Esophagus squamous epithelium (tissue), 5 donors: Measurements from ENCODE around the gene DACH2. TPM values are rescaled to one million over a fixed set of nuclear protein-coding genes. Genes with fewer than 3 reads are reported as not detected.
A peak's percentile ranks its signal among the peaks of the same experiment; 100 is the strongest.
"Not testable (repeated sequence)": the region's sequence is repeated elsewhere in the genome, so short reads cannot be mapped to it uniquely, and the experiment has no call there.

Experiments
- DNase-seq: peaks from one replicate; lab custom pipeline; 2025; lab: John Stamatoyannopoulos, UW
- H3K27ac ChIP-seq, 4 donors: fragments of 200-600 bp; sonication (generic); one replicate each; pipeline ENCODE4 v1.5.1; 2016 to 2019; ENCODE audit warnings: mild to moderate bottlenecking in 1 of 4
- H3K27me3 ChIP-seq, 4 donors: fragments of 200-600 bp; sonication (generic); 1 replicate in 3 of 4; 2 replicates in 1 of 4; pipeline versions ENCODE4 v1.5.1 to v1.6.0; 2017 to 2021; ENCODE audit warnings: antibody characterized with exemption in 1 of 4
- H3K36me3 ChIP-seq, 3 donors: fragments of 200-600 bp; sonication (generic); one replicate each; pipeline ENCODE4 v1.5.1; 2016 to 2019
- H3K4me1 ChIP-seq, 3 donors: fragments of 200-600 bp; sonication (generic); one replicate each; pipeline ENCODE4 v1.5.1; 2017 to 2019
- H3K4me3 ChIP-seq, 4 donors: fragments of 200-600 bp; sonication (generic); 1 replicate in 3 of 4; 2 replicates in 1 of 4; pipeline ENCODE4 v1.5.1; 2016 to 2019; ENCODE audit warnings: mild to moderate bottlenecking in 2 of 4, moderate library complexity in 1 of 4
- H3K9me3 ChIP-seq, 3 donors: fragments of 200-600 bp; sonication (generic); one replicate each; pipeline ENCODE4 v1.5.1; 2016 to 2019
- POLR2A ChIP-seq, 4 donors: fragments of 450-650 bp; IDR thresholded peaks; one replicate each; pipeline ENCODE4 v1.6.1; 2017; ENCODE audit warnings: antibody characterized with exemption in 4 of 4, mild to moderate bottlenecking in 4 of 4, moderate library complexity in 3 of 4
- WGBS, 2 donors: methylation state at CpG; one replicate each; pipeline ENCODE4 v1.1.5; 2018; 5-methylcytosine and 5-hydroxymethylcytosine counted together
- intact Hi-C: fragments of 100-400 bp; cut with DNase I; formaldehyde crosslinking; loops from one replicate; pipeline ENCODE4 v1.15.0; 2022
- total RNA-seq, 4 donors: library from RNA; depleted of rRNA; stranded (reverse); fragments of >200 nt; gene quantifications; one replicate each; pipeline ENCODE4 v1.1.0, GENCODE V29; 2016
- TF ChIP-seq, protein P1 (sequence below), 6 experiments: fragments of 450-650 bp in 4 of 6; fragments of 200-600 bp in 2 of 6; sonication (generic) in 2 of 6; IDR thresholded peaks; one replicate each; pipeline ENCODE4 v1.5.1; 2016 to 2019; ENCODE audit warnings: antibody characterized with exemption in 6 of 6, mild to moderate bottlenecking in 4 of 6, moderate library complexity in 4 of 6
- donor health status: DM: yes; HTN: yes; CAD: no.

The DACH2 gene
- total RNA-seq, 4 donors from 2014 or later, result 1.3 TPM; not detected in 3

- Histone ChIP-seq H3K36me3 (no peaks in the 10 kb centered on the region), H3K4me1 (peaks cover 0 to 12% (median 0%) of the 10 kb centered on the region in 3 donors), H3K4me3 (peak overlapping the region in 2 of 4 donors; percentile 48 to 61), H3K27ac (no peak overlapping the region), H3K27me3 (peaks cover 0 to 32% (median 0%) of the 10 kb centered on the region in 4 donors), H3K9me3 (no peaks in the 10 kb centered on the region)
- no peak for TF ChIP-seq POLR2A (IDR thresholded peaks at IDR 0.05)
- TF ChIP-seq, protein P1, sequence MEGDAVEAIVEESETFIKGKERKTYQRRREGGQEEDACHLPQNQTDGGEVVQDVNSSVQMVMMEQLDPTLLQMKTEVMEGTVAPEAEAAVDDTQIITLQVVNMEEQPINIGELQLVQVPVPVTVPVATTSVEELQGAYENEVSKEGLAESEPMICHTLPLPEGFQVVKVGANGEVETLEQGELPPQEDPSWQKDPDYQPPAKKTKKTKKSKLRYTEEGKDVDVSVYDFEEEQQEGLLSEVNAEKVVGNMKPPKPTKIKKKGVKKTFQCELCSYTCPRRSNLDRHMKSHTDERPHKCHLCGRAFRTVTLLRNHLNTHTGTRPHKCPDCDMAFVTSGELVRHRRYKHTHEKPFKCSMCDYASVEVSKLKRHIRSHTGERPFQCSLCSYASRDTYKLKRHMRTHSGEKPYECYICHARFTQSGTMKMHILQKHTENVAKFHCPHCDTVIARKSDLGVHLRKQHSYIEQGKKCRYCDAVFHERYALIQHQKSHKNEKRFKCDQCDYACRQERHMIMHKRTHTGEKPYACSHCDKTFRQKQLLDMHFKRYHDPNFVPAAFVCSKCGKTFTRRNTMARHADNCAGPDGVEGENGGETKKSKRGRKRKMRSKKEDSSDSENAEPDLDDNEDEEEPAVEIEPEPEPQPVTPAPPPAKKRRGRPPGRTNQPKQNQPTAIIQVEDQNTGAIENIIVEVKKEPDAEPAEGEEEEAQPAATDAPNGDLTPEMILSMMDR (IDR thresholded peaks at IDR 0.05), result no peak
- WGBS, 2 donors, result 6 to 35% methylated on average over 6 to 11 of the region's 11 CpGs
- no peak for DNase-seq
- intact Hi-C loops, result no loop called here
Measured at GRCh38 chrX:86149119-86149518, 868 bp downstream of the DACH2 start.

DNA sequence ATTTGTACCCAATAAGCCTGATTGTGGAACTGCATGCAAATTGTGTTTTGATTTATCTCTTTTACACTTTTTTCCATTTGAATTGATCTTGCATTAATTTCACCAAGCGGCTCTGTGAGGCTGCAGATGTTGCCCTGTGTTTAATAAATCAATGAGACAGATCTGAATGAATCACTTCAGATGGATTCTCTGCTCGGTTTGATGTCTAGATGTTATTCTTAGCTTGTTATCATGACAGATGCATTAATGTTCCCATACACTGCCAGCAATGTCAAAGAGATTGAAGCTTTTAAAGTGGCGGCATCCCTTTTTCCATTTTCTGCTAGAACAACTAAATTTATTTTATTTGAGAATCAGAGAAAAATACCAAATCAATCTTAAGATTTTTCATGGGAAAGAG is 6.3 kb downstream of the DACH2 start:
- no peaks in the 10 kb centered on the region for H3K36me3 ChIP-seq
- DNase-seq, result no peak
- no peak overlapping the region for H3K27ac ChIP-seq
- H3K4me1 ChIP-seq, result no peaks in the 10 kb centered on the region
- TF ChIP-seq, protein P1 (IDR thresholded peaks at IDR 0.05), result no peak
- TF ChIP-seq POLR2A (IDR thresholded peaks at IDR 0.05), result no peak
- peaks cover 0 to 19% (median 0%) of the 10 kb centered on the region in 4 donors for H3K27me3 ChIP-seq
- no peaks in the 10 kb centered on the region for H3K9me3 ChIP-seq
- intact Hi-C loops, result no loop called here
- no peak overlapping the region for H3K4me3 ChIP-seq
- WGBS, 2 donors, result 47 to 57% methylated on average over 3 of the region's 3 CpGs

DNA sequence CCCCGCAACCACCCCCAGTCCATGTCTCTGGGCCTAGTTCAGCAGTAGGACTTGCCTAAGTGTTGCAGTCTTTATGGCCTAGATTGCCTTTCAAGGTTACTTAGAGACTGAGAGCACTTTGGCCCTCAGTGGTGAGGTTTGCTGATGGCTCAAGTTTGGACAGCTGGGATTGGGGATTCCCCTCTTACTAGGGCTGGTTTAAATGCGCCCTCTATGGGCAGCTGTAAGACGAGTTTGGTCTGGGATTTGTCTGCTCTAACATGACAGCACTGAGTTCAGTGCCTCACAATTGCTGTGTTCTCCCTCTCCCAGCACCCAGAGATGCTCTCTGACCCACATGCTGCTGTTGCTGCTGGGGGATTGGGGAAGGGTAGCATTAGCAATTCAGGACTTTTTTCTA is 23.1 kb downstream of the DACH2 start:
- intact Hi-C loops, result loop anchor here (5.0 kb wide), 1 partner anchor 324 kb away; no protein-coding TSS in a partner anchor
- 60% methylated on average over 2 of the region's 3 CpGs; no CpG with 5 or more reads in 1 of the 2 donors for WGBS, 2 donors
- Histone ChIP-seq H3K9me3 (no peaks in the 10 kb centered on the region), H3K4me3 (no peak overlapping the region), H3K4me1 (no peaks in the 10 kb centered on the region), H3K27me3 (no peaks in the 10 kb centered on the region), H3K36me3 (no peaks in the 10 kb centered on the region), H3K27ac (no peak overlapping the region)
- DNase-seq, result no peak
- TF ChIP-seq POLR2A (IDR thresholded peaks at IDR 0.05), result no peak
- TF ChIP-seq, protein P1 (IDR thresholded peaks at IDR 0.05), result peak in 1 of 6 experiments; percentile 27

DNA sequence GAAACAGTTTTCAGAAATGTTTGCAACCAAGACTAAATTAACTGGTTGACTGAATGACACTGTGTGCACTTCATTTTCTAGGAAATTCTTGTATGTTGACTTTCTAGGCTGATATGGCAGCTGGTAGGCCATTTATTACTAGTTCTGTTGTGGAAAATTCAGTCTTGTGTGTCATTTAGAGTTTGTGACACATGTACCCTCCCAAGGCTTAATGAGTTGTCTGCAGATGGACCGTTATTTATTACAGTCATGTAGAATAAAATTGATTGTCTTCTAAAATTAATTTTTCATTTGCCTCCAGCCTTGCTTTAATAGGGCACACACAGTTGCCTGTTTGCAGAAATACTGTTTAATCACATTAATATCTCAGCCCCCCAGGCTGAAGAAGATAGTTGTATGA is 30.7 kb downstream of the DACH2 start:
- intact Hi-C loops, result no loop called here
- no peak overlapping the region for H3K27ac ChIP-seq
- H3K4me3 ChIP-seq, result no peak overlapping the region
- H3K27me3 ChIP-seq, result no peaks in the 10 kb centered on the region
- no peak for DNase-seq
- no peak for TF ChIP-seq POLR2A (IDR thresholded peaks at IDR 0.05)
- TF ChIP-seq, protein P1 (IDR thresholded peaks at IDR 0.05), result no peak
- no peaks in the 10 kb centered on the region for H3K36me3 ChIP-seq
- 42 to 88% methylated on average over 1 of the region's 1 CpG for WGBS, 2 donors
- H3K4me1 ChIP-seq, result no peaks in the 10 kb centered on the region
- H3K9me3 ChIP-seq, result no peaks in the 10 kb centered on the region

GRCh38 chrX:86181325-86181724 is 33.1 kb downstream of the DACH2 start:
- H3K9me3 ChIP-seq, H3K4me1 ChIP-seq, H3K4me3 ChIP-seq, H3K27me3 ChIP-seq, H3K27ac ChIP-seq, intact Hi-C loops, DNase-seq, H3K36me3 ChIP-seq: not testable (repeated sequence)
- WGBS, 2 donors, result 90 to 92% methylated on average over 7 of the region's 7 CpGs

- H3K27me3 ChIP-seq, result no peaks in the 10 kb centered on the region
- H3K4me3 ChIP-seq, result no peak overlapping the region
- no peak overlapping the region for H3K27ac ChIP-seq
- no peaks in the 10 kb centered on the region for H3K36me3 ChIP-seq
- no peaks in the 10 kb centered on the region for H3K4me1 ChIP-seq
- WGBS, 2 donors, result 31 to 38% methylated on average over 1 of the region's 1 CpG
- TF ChIP-seq POLR2A (IDR thresholded peaks at IDR 0.05), result no peak
- no peak for DNase-seq
- intact Hi-C loops, result no loop called here
- H3K9me3 ChIP-seq, result no peaks in the 10 kb centered on the region
Measured at GRCh38 chrX:86192827-86193226, 44.6 kb downstream of the DACH2 start.
